ENCODE results near the gene TTC16.

GRCh38 chr9:127761491-127761956, 45.6 kb downstream of the TTC16 start:
- TF ChIP-seq CTCF (IDR thresholded peaks at IDR 0.05; ENCODE audit: low read depth, low read length) (no peak), POLR2A (IDR thresholded peaks at IDR 0.05; ENCODE audit: extremely low read depth, insufficient read length) (no peak)

All from NB4 (cell line).